Cerebellar cortex (tissue), 1 donor: Measurements from ENCODE around the gene CDH12.
"Not testable (repeated sequence)": the region's sequence is repeated elsewhere in the genome, so short reads cannot be mapped to it uniquely, and the experiment has no call there.

Experiments
- DNase-seq: peaks from one replicate; pipeline ENCODE4 v3.0.0-alpha.2; 2015; ENCODE audit warnings: low spot score

The CDH12 gene

GRCh38 chr5:22432905-22433304 lies 420.2 kb downstream of the CDH12 start:
- no peak for DNase-seq

GRCh38 chr5:22431840-22432239 lies 421.3 kb downstream of the CDH12 start:
- DNase-seq, result no peak

GRCh38 chr5:22431406-22431805 lies 421.7 kb downstream of the CDH12 start:
- no peak for DNase-seq

GRCh38 chr5:22411554-22412349 lies 441.4 kb downstream of the CDH12 start:
- DNase-seq, result no peak

- DNase-seq, result no peak
Measured at GRCh38 chr5:22391956-22392355, 461.2 kb downstream of the CDH12 start.

- DNase-seq, result no peak
Measured at GRCh38 chr5:22390888-22391287, 462.3 kb downstream of the CDH12 start.

- DNase-seq, result peak; percentile 83
Measured at GRCh38 chr5:22372826-22373660, 480.1 kb downstream of the CDH12 start.

- DNase-seq, result no peak
Measured at GRCh38 chr5:22372376-22372775, 480.8 kb downstream of the CDH12 start.

- DNase-seq, result no peak
Measured at GRCh38 chr5:22354956-22355355, 498.2 kb downstream of the CDH12 start.

- DNase-seq, result peak; percentile 28
Measured at GRCh38 chr5:22352493-22352892, 500.7 kb downstream of the CDH12 start.

- no peak for DNase-seq
Measured at GRCh38 chr5:22351178-22351577, 502.0 kb downstream of the CDH12 start.

- no peak for DNase-seq
Measured at GRCh38 chr5:22348027-22348426, 505.1 kb downstream of the CDH12 start.

GRCh38 chr5:22344000-22344399 lies 509.1 kb downstream of the CDH12 start:
- DNase-seq, result no peak

- no peak for DNase-seq
Measured at GRCh38 chr5:22341406-22341805, 511.7 kb downstream of the CDH12 start.

- DNase-seq, result not testable (repeated sequence)
Measured at GRCh38 chr5:22332949-22333348, 520.2 kb downstream of the CDH12 start.

GRCh38 chr5:22329683-22330082 lies 523.5 kb downstream of the CDH12 start:
- DNase-seq, result no peak

- no peak for DNase-seq
Measured at GRCh38 chr5:22319798-22320197, 533.3 kb downstream of the CDH12 start.

GRCh38 chr5:22316294-22316693 lies 536.9 kb downstream of the CDH12 start:
- no peak for DNase-seq

GRCh38 chr5:22315052-22315451 lies 538.1 kb downstream of the CDH12 start:
- not testable (repeated sequence) for DNase-seq

GRCh38 chr5:22314548-22314947 lies 538.6 kb downstream of the CDH12 start:
- no peak for DNase-seq

- DNase-seq, result no peak
Measured at GRCh38 chr5:22306011-22306410, 547.1 kb downstream of the CDH12 start.

GRCh38 chr5:22295832-22296231 lies 557.3 kb downstream of the CDH12 start:
- DNase-seq, result no peak

GRCh38 chr5:22293147-22293546 lies 560.0 kb downstream of the CDH12 start:
- DNase-seq, result no peak
